ENCODE data around the gene PIGK. TPM values are rescaled to one million over a fixed set of nuclear protein-coding genes. Genes with fewer than 3 reads are reported as not detected.
"Not testable (repeated sequence)": the region's sequence is repeated elsewhere in the genome, so short reads cannot be mapped to it uniquely, and the experiment has no call there.

PIGK gene
- total RNA-seq, 1 donor from 2014 or later = 15.6 TPM

DNA sequence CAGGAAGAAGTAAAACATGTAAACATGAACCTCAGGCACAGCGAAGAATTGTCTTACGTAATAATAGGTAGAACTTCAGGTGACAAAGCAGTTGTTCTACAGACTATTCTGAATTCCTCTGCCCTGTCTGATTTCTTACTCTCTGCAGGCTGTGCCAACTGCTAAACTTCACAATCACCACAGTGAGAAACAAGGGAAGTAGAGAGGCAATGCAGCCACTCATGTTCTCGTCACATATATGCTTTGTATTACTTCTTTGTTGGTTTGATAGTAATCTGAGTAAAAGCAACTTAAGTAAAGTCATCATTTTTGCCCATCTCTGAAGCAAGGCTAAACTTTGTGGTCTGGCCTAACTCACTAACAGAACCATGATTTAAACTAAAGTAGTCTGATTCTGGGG, 21.9 kb downstream of the PIGK start:
- Mint-ChIP-seq H3K36me3 (peaks cover 9% of the 10 kb centered on the region), H3K27me3 (ENCODE audit: low read depth) (no peaks in the 10 kb centered on the region), H3K4me1 (no peaks in the 10 kb centered on the region), H3K4me3 (no peak overlapping the region), H3K27ac (no peak overlapping the region), H3K9me3 (peaks cover 10% of the 10 kb centered on the region)
- no peak for DNase-seq (ENCODE audit: low spot score in 2 of 2, unreplicated experiment in 2 of 2)
- TF ChIP-seq CTCF (IDR thresholded peaks at IDR 0.05; ENCODE audit: unreplicated experiment) = no peak

DNA sequence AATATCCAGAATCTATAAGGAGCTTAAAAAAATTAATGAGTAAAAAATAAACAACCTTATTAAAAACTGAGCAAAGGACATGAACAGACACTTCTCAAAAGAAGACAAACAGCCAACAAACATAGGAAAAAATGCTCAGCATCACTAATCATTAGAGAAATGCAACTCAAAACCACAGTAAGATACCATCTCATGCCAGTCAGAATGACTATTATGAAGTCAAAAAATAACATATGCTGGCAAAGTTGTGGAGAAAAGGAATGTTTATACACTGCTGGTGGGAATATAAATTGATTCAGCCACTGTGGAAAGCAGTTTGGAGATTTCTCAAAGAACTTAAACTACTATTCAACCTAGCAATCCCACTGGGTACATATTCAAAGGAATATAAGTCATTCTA, 25.3 kb downstream of the PIGK start:
- H3K4me1 Mint-ChIP-seq = no peaks in the 10 kb centered on the region
- no peaks in the 10 kb centered on the region for H3K27me3 Mint-ChIP-seq (ENCODE audit: low read depth)
- no peak for DNase-seq (ENCODE audit: low spot score in 2 of 2, unreplicated experiment in 2 of 2)
- no peak overlapping the region for H3K4me3 Mint-ChIP-seq
- H3K9me3 Mint-ChIP-seq = peaks cover 14% of the 10 kb centered on the region
- no peak overlapping the region for H3K27ac Mint-ChIP-seq
- TF ChIP-seq CTCF (IDR thresholded peaks at IDR 0.05; ENCODE audit: unreplicated experiment) = no peak
- peaks cover 12% of the 10 kb centered on the region for H3K36me3 Mint-ChIP-seq

DNA sequence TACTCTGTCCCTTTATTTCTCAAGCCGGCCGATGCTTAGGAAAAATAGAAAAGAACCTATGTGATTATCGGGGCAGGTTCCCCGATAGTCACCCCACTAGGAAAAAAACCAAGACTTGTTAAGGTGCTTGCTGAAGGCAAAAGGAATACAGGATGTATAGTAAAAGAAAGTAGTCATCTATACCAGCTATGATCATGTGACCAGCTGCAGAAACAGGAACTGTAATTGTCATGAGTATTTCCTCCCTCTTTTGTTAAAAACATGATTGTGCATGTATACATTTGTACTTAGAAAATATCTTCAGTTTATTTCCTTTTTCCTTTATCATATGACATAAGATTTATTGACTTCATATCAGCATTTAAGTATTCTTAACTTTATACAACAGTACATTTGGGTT, 30.5 kb downstream of the PIGK start:
- Mint-ChIP-seq H3K27ac (no peak overlapping the region), H3K9me3 (peaks cover 37% of the 10 kb centered on the region), H3K27me3 (ENCODE audit: low read depth) (no peaks in the 10 kb centered on the region), H3K4me3 (no peak overlapping the region), H3K4me1 (no peaks in the 10 kb centered on the region), H3K36me3 (peaks cover 17% of the 10 kb centered on the region)
- TF ChIP-seq CTCF (IDR thresholded peaks at IDR 0.05; ENCODE audit: unreplicated experiment) = no peak
- DNase-seq (ENCODE audit: low spot score in 2 of 2, unreplicated experiment in 2 of 2) = no peak

- H3K4me3 Mint-ChIP-seq; DNase-seq (ENCODE audit: low spot score in 2 of 2, unreplicated experiment in 2 of 2); H3K27ac Mint-ChIP-seq; H3K27me3 Mint-ChIP-seq (ENCODE audit: low read depth); H3K4me1 Mint-ChIP-seq: not testable (repeated sequence)
- peaks cover 37% of the 10 kb centered on the region for H3K9me3 Mint-ChIP-seq
- H3K36me3 Mint-ChIP-seq = peaks cover 17% of the 10 kb centered on the region
Measured at GRCh38 chr1:77186907-77187306, 32.3 kb downstream of the PIGK start.

DNA sequence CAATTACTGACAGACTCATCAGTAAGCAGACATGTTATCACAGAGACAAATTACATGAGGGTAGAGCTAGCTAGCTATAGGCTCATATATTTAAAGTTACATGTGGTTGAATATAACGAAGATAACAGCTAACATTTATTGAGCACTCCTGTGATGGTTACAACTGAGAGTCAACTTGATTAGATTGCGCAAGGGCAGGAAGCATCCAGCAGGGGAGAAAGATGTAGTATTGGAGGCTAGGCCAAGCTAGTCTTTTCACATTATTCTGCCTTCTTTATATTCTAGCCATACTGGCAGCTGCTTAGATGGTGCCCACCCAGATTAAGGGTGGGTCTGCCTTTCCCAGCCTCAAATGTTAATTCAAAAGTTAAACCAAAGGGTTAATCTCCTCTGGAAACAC, 37.1 kb downstream of the PIGK start:
- Mint-ChIP-seq H3K9me3 (peaks cover 46% of the 10 kb centered on the region), H3K36me3 (peaks cover 16% of the 10 kb centered on the region), H3K27ac (no peak overlapping the region), H3K4me1 (no peaks in the 10 kb centered on the region), H3K4me3 (no peak overlapping the region), H3K27me3 (ENCODE audit: low read depth) (no peaks in the 10 kb centered on the region)
- TF ChIP-seq CTCF (IDR thresholded peaks at IDR 0.05; ENCODE audit: unreplicated experiment) = no peak
- no peak for DNase-seq (ENCODE audit: low spot score in 2 of 2, unreplicated experiment in 2 of 2)

- Mint-ChIP-seq H3K27ac (no peak overlapping the region), H3K36me3 (peaks cover 16% of the 10 kb centered on the region), H3K4me3 (no peak overlapping the region), H3K4me1 (no peaks in the 10 kb centered on the region), H3K27me3 (ENCODE audit: low read depth) (no peaks in the 10 kb centered on the region), H3K9me3 (peaks cover 44% of the 10 kb centered on the region)
- no peak for TF ChIP-seq CTCF (IDR thresholded peaks at IDR 0.05; ENCODE audit: unreplicated experiment)
- no peak for DNase-seq (ENCODE audit: low spot score in 2 of 2, unreplicated experiment in 2 of 2)
Measured at GRCh38 chr1:77179632-77180031, 39.6 kb downstream of the PIGK start.
